Adrenal gland (tissue), 12 donors: ENCODE results near the gene MPC1. TPM values are rescaled to one million over a fixed set of nuclear protein-coding genes. Genes with fewer than 3 reads are reported as not detected.
"Not testable (repeated sequence)": the region's sequence is repeated elsewhere in the genome, so short reads cannot be mapped to it uniquely, and the experiment has no call there.

Experiments
- DNase-seq, 7 donors: peaks; one replicate each; pipeline ENCODE4 v3.0.0-alpha.2; 2019 to 2020
- H3K27ac ChIP-seq, 5 donors: fragments of 200-600 bp; sonication (generic) in 4 of 5; 1 replicate in 3 of 5; 2 replicates in 2 of 5; pipeline versions ENCODE4 v1.5.1 to v1.8.0; 2016 to 2020; ENCODE audit warnings: mild to moderate bottlenecking in 1 of 5
- H3K27me3 ChIP-seq: fragments of 200-600 bp; 2 replicates; pipeline ENCODE4 v1.8.0; 2021
- H3K36me3 ChIP-seq, 2 donors: fragments of 200-600 bp; replicated peaks in 1 of 2; 1 replicate in 1 of 2; 2 replicates in 1 of 2; pipeline versions ENCODE4 v1.5.1 to v1.8.0; 2018 to 2022
- H3K4me1 ChIP-seq, 2 donors: fragments of 200-600 bp; replicated peaks in 1 of 2; 1 replicate in 1 of 2; 2 replicates in 1 of 2; pipeline versions ENCODE4 v1.5.1 to v1.8.0; 2018 to 2021
- H3K4me3 ChIP-seq, 4 donors: fragments of 200-600 bp; sonication (generic) in 3 of 4; one replicate each; pipeline ENCODE4 v1.5.1; 2016 to 2018
- H3K9me3 ChIP-seq, 3 donors: fragments of 200-600 bp; sonication (generic) in 1 of 3; replicated peaks in 1 of 3; 1 replicate in 2 of 3; 2 replicates in 1 of 3; pipeline versions ENCODE4 v1.5.1 to v1.8.0; 2016 to 2021
- CTCF ChIP-seq, 6 experiments: fragments of 450-650 bp in 4 of 6; fragments of 200-600 bp in 2 of 6; sonication (generic) in 1 of 6; IDR thresholded peaks; 1 replicate in 5 of 6; 2 replicates in 1 of 6; pipeline versions ENCODE4 v1.5.1 to v1.8.0; 2016 to 2021; ENCODE audit warnings: antibody characterized with exemption in 6 of 6, mild to moderate bottlenecking in 2 of 6, moderate library complexity in 1 of 6
- POLR2A ChIP-seq, 2 donors: fragments of 450-650 bp; IDR thresholded peaks; one replicate each; pipeline ENCODE4 v1.6.1; 2017; ENCODE audit warnings: antibody characterized with exemption in 2 of 2, mild to moderate bottlenecking in 2 of 2, moderate library complexity in 1 of 2
- WGBS, 4 donors: extraction: QIAGEN DNeasy Blood & Tissue Kit in 2 of 4; methylation state at CpG; one replicate each; pipeline versions ENCODE4 v1.1.5 to v1.1.7; 2013 to 2017; 5-methylcytosine and 5-hydroxymethylcytosine counted together
- intact Hi-C, 2 donors: fragments of 100-400 bp; cut with DNase I; formaldehyde crosslinking; loops; one replicate each; pipeline versions ENCODE4 v1.14.1 to v1.15.0; 2022 to 2023
- polyA plus RNA-seq, 3 donors: library from polyadenylated mRNA; stranded (reverse); fragments of 200-250 nt in 2 of 3; fragments of 350-450 nt in 1 of 3; fragmentation: Illumina TruSeq in 1 of 3; extraction: RNeasy Lipid Tissue Mini Kit (QIAGEN cat#74804) in 1 of 3; gene quantifications; one replicate each; pipeline ENCODE4 v1.2.3, GENCODE V29; 2013 to 2014
- total RNA-seq, 9 donors: library from RNA; depleted of rRNA in 4 of 9; stranded (reverse); fragments of >200 nt in 4 of 9; fragments of 120-200 nt in 1 of 9; fragmentation: NEBNext Ultra II Directional in 1 of 9; extraction: Animal tissue kit (Norgen Biotek cat#: 25700) in 1 of 9; gene quantifications; one replicate each; pipeline versions ENCODE4 v1.1.0 to v1.2.4, GENCODE V29; 2013 to 2023
- donor health status: healthy with polysubstance abuse.
- donor health status: Bipolar disorder and iron deficiency.
- donor health status: DM: yes; HTN: yes; CAD: no.
- donor health status: DM: no; HTN: no; CAD: no.
- donor health status: DM: no; HTN: no; CAD: no.
- donor health status: DM: yes; HTN: yes; CAD: no.

MPC1 gene
- total and polyA plus RNA-seq, 12 donors = 22.8 to 76.9 (median 46.0) TPM

GRCh38 chr6:166386111-166386510, 3.4 kb upstream of the MPC1 start:
- Histone ChIP-seq H3K27me3 (no peaks in the 10 kb centered on the region), H3K4me1 (peaks cover 5 to 11% of the 10 kb centered on the region in 2 donors), H3K36me3 (no peaks in the 10 kb centered on the region), H3K4me3 (no peak overlapping the region), H3K27ac (no peak overlapping the region), H3K9me3 (no peaks in the 10 kb centered on the region)
- WGBS, 4 donors = 90 to 97% (median 94%) methylated on average over 9 of the region's 9 CpGs
- DNase-seq = no peak
- intact Hi-C loops = loop anchor here in 1 of 2 donors (5.0 kb wide), 1 partner anchor 49 kb away; no protein-coding TSS in a partner anchor
- TF ChIP-seq CTCF (IDR thresholded peaks at IDR 0.05) (no peak), POLR2A (IDR thresholded peaks at IDR 0.05) (no peak)

- 17 to 21% (median 18%) methylated on average over 19 to 22 of the region's 22 CpGs for WGBS, 4 donors
- H3K9me3 ChIP-seq, H3K36me3 ChIP-seq, H3K27me3 ChIP-seq: not testable (repeated sequence)
- intact Hi-C loops = loop anchor here in 1 of 2 donors (5.0 kb wide), 1 partner anchor 107 kb away; no protein-coding TSS in a partner anchor
- peak overlapping the region; percentile 63 to 96 (median 91) for H3K27ac ChIP-seq
- DNase-seq = peak in 6 of 7 donors; percentile 43 to 74 (median 60)
- peak in 5 of 6 experiments; percentile 36 to 63 (median 40) for TF ChIP-seq CTCF (IDR thresholded peaks at IDR 0.05)
- peak overlapping the region; percentile 68 to 94 (median 74) for H3K4me3 ChIP-seq
- peaks cover 6 to 20% of the 10 kb centered on the region in 2 donors for H3K4me1 ChIP-seq
These were observed 1.1 kb upstream of the MPC1 start for GRCh38 chr6:166383802-166384363.

GRCh38 chr6:166382500-166382932, 224 bp downstream of the MPC1 start:
- H3K9me3 ChIP-seq = no peaks in the 10 kb centered on the region
- H3K27me3 ChIP-seq = no peaks in the 10 kb centered on the region
- WGBS, 4 donors = 0% methylated on average over 2 to 46 of the region's 46 CpGs; no CpG with 5 or more reads in 1 of the 4 donors
- intact Hi-C loops = loop anchor here in 1 of 2 donors (5.0 kb wide), 1 partner anchor 105 kb away; no protein-coding TSS in a partner anchor
- peak; percentile 36 to 83 for TF ChIP-seq POLR2A (IDR thresholded peaks at IDR 0.05)
- peak in 1 of 6 experiments; percentile 6 for TF ChIP-seq CTCF (IDR thresholded peaks at IDR 0.05)
- DNase-seq = peak in 2 of 7 donors; percentile 17 to 47
- peak overlapping the region; percentile 70 to 96 (median 91) for H3K27ac ChIP-seq
- H3K36me3 ChIP-seq = no peaks in the 10 kb centered on the region
- peak overlapping the region; percentile 27 to 94 (median 81) for H3K4me3 ChIP-seq
- H3K4me1 ChIP-seq = peaks cover 6 to 20% of the 10 kb centered on the region in 2 donors

DNA sequence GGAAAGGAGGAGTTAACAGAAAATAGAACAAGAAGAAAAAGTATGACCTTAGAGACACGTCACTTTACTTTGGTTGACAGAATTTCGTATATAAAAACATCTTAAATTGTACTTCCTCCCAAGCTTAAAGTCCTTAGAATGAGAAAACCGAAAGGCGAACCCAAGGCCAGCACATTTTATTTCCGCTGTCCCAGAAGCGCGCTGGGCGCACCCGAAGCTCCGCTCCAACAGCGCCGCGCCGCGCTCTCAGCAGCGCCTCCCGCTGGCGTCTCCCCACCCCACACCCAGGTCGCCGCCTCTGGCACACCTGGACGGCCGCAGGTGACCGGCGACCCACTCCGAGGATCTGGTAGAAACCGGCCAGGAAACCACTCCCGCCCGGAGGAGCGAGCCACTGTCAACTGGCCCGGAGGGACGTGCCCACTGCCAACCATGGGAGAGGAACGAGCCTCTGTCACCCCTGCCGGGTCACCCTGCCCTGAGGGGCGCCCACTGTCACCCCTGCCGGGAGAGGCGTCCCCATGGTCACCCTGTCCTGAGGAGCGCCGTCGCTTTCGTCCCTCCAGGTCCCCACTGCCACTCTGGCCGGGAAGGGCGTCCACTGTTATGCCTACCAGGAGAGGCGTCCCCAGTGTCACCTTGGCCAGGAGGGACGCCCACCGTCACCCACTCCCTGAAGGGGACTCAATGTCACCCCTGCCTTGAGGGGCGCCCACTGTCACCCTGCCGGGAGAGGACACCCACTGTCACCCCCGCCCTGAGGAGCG, 824 bp downstream of the MPC1 start:
- Histone ChIP-seq H3K4me1 (peaks cover 6 to 20% of the 10 kb centered on the region in 2 donors), H3K36me3 (no peaks in the 10 kb centered on the region), H3K4me3 (peak overlapping the region; percentile 27 to 94 (median 81)), H3K27me3 (no peaks in the 10 kb centered on the region), H3K9me3 (no peaks in the 10 kb centered on the region), H3K27ac (peak overlapping the region in 4 of 5 donors; percentile 86 to 96 (median 94))
- intact Hi-C loops = loop anchor here in 1 of 2 donors (5.0 kb wide), 1 partner anchor 105 kb away; no protein-coding TSS in a partner anchor
- DNase-seq = peak; percentile 56 to 84 (median 73)
- peak in 1 of 2 donors; percentile 48 for TF ChIP-seq POLR2A (IDR thresholded peaks at IDR 0.05)
- peak; percentile 59 to 78 (median 72) for TF ChIP-seq CTCF (IDR thresholded peaks at IDR 0.05)
- WGBS, 4 donors = 0 to 1% (median 1%) methylated on average over 10 to 49 of the region's 49 CpGs
